ENCODE results near the gene CFTR.
A peak's percentile ranks its signal among the peaks of the same experiment; 100 is the strongest.

The CFTR gene

DNA sequence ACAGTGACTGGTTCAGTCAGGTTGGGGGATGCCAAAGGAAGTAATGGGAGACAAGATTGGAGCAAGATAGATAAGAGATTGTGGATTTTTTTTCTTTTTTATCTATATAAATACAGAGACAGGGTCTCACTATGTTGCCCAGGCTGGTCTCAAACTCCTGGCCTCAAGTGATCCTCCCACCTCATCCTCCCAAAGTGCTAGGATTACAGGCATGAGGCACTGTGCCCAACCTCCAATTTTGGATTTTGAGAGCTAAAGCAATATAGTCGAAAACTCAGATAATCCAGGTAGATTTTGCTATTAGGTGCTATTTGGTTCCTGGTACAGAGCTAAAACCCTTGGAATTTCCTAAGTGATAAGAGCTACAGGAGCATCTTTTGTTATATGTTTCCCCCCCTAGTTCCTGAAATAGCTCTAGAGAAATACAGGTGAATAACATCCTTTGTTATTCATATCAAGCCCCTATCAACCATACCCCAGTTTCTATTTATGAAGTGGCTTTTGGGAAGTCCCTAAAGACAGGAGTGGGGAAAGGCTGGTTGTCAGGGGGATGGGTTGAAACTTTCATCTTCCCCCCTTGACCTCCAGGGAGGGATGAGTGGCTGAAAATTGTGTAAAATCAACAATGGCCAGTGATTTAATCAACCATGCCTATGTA is 151.2 kb downstream of the CFTR start:
- no peak overlapping the region for H3K4me3 ChIP-seq (ENCODE audit: low read length)
- TF ChIP-seq, protein P1, sequence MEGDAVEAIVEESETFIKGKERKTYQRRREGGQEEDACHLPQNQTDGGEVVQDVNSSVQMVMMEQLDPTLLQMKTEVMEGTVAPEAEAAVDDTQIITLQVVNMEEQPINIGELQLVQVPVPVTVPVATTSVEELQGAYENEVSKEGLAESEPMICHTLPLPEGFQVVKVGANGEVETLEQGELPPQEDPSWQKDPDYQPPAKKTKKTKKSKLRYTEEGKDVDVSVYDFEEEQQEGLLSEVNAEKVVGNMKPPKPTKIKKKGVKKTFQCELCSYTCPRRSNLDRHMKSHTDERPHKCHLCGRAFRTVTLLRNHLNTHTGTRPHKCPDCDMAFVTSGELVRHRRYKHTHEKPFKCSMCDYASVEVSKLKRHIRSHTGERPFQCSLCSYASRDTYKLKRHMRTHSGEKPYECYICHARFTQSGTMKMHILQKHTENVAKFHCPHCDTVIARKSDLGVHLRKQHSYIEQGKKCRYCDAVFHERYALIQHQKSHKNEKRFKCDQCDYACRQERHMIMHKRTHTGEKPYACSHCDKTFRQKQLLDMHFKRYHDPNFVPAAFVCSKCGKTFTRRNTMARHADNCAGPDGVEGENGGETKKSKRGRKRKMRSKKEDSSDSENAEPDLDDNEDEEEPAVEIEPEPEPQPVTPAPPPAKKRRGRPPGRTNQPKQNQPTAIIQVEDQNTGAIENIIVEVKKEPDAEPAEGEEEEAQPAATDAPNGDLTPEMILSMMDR (conservative IDR thresholded peaks at IDR 0.05; ENCODE audit: low read depth, low read length), result no peak
- no peak for DNase-seq (ENCODE audit: low read depth)

DNA sequence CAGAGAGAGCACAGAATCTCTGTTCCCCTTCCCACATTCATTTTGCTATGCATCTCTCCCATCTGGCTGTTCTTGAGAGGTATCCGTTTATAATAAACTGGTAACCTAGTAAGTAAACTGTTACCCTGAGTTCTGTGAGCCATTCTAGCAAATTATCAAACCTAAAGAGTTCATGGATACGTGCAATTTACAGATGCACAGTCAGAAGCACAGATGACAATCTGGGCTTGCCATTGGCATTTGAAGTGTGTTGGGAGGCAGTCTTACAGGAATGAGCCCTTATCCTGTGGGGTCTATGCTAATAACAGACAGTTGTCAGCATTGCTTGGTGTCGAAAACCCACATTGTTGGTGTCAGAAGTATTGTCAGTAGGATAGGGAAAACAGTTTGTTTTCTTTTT is 151.8 kb downstream of the CFTR start:
- no peak for DNase-seq (ENCODE audit: low read depth)
- TF ChIP-seq, protein P1 (conservative IDR thresholded peaks at IDR 0.05; ENCODE audit: low read depth, low read length), result no peak
- no peak overlapping the region for H3K4me3 ChIP-seq (ENCODE audit: low read length)

DNA sequence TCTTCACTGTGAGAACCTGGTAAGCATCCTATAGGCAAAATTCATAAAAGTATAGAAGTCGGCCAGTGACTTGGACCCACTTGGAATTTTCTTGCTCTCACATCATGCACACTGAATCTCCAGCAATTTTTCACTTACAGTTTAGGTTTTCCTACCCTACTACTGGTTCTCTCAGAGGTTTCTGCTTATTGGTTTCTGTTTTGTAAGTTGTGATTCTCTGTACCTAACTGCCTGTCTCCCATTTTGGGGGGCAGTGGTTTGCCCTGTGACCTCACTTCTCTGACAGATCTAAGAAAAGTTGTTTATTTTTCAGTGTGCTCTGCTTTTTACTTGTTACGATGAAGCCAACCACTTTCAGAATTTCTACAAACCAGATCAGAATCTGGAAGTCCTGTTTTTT is 158.1 kb downstream of the CFTR start:
- TF ChIP-seq, protein P1 (conservative IDR thresholded peaks at IDR 0.05; ENCODE audit: low read depth, low read length), result no peak
- DNase-seq (ENCODE audit: low read depth), result no peak
- no peak overlapping the region for H3K4me3 ChIP-seq (ENCODE audit: low read length)

DNA sequence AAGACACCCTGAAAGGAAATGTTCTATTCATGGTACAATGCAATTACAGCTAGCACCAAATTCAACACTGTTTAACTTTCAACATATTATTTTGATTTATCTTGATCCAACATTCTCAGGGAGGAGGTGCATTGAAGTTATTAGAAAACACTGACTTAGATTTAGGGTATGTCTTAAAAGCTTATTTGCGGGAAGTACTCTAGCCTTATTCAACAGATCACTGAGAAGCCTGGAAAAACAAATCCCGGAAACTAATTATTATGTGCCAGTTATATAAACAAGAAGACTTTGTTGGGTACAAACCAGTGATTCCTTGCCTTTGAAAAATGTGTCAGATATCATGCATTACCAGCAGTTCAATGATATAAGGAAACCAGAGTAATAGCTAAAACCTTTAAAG is 160.1 kb downstream of the CFTR start:
- H3K4me3 ChIP-seq (ENCODE audit: low read length), result no peak overlapping the region
- no peak for DNase-seq (ENCODE audit: low read depth)
- TF ChIP-seq, protein P1 (conservative IDR thresholded peaks at IDR 0.05; ENCODE audit: low read depth, low read length), result no peak

DNA sequence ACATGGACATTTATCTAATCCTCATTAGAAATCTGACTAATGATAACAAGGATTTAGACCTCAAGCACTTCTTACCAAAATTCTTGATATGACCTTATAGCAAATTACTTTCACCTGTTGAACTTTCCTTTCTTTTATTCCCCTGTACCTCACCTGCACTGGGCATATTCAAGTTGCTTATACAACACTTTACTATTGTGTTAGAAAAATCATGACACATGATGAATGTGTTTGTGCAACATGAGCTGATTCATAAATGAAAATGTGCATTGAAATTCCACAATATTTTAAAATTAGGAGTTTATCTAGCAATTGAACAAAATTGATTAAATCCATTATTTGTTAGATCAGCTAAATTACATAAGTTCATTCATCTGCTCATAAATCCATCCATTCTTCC is 160.6 kb downstream of the CFTR start:
- H3K4me3 ChIP-seq (ENCODE audit: low read length), result no peak overlapping the region
- TF ChIP-seq, protein P1 (conservative IDR thresholded peaks at IDR 0.05; ENCODE audit: low read depth, low read length), result no peak
- DNase-seq (ENCODE audit: low read depth), result no peak

DNA sequence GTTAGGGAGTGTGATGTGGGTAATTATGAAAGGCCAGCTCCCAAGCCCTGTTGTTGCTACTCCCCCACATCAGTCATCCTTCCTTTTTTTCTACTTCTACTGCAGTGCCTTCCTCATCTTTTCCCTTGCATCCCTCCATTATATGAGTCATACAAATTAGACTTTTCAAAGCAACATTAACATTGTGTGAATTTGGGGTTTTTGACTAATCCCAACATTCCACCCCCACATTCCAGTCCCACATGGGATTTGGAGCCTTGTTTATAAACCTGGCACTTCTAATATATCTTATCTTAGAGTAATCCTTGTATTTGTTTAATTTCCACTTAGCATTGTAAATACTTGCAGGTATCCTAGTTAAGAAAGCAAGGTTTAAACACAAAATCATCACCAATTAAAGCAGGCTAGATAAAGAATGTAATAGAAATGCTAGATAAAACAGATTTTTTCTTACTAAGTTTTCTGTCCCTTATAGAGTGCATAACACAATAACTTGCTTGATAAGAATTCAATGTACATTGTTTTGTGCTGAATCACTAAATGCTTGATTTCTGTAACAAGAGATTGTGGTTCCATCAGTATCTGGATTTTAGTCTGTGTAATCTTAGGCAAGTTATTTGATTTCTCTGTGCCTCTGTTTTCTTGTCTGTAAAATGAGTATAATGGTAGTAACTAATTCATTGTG is 165.8 kb downstream of the CFTR start:
- TF ChIP-seq, protein P1 (conservative IDR thresholded peaks at IDR 0.05; ENCODE audit: low read depth, low read length), result no peak
- H3K4me3 ChIP-seq (ENCODE audit: low read length), result no peak overlapping the region
- DNase-seq (ENCODE audit: low read depth), result peak; percentile 84

Data from retinal pigment epithelial cell (primary cell).